IMR-90 (cell line): ENCODE measurements around the gene NPEPL1. TPM values are rescaled to one million over a fixed set of nuclear protein-coding genes. Genes with fewer than 3 reads are reported as not detected.

Experiments
- ATAC-seq: fragments of 200-7000 bp; cut with Tn5 transposase; 2 replicates; pipeline ENCODE4 v1.9.1; 2020; ENCODE audit warnings: low read depth, mild to moderate bottlenecking, moderate library complexity
- BruUV-seq: library from RNA; stranded (reverse); fragments of 400-500 nt; replicated peaks from 2 replicates; lab custom pipeline; 2021; lab: Mats Ljungman, UMichigan
- CTCF ChIA-PET: fragments of 300-600 bp; formaldehyde crosslinking; extraction: SDS; loops from one replicate; lab custom pipeline; 2021; ENCODE audit warnings: antibody characterized with exemption; lab: Yijun Ruan, JAX
- POLR2A ChIA-PET: fragments of 300-600 bp; sonication (Branson Sonifier 250); formaldehyde crosslinking; loops from one replicate; lab custom pipeline; 2022; ENCODE audit warnings: antibody characterized with exemption; ENCODE audit not compliant: unreplicated experiment; lab: Charles Lee
- DNase-seq: peaks from one replicate; pipeline ENCODE4 v3.0.0; 2013
- H2AFZ ChIP-seq: replicated peaks from 2 replicates; pipeline ENCODE3; 2013; ENCODE audit warnings: low read length, mild to moderate bottlenecking; ENCODE audit not compliant: poor library complexity
- H2AK5ac ChIP-seq: 2 replicates; pipeline ENCODE4 v1.6.1; 2013; ENCODE audit warnings: low read depth, low read length, inconsistent platforms
- H2AK9ac ChIP-seq: replicated peaks from 2 replicates; pipeline ENCODE3; 2013; ENCODE audit warnings: mild to moderate bottlenecking, low read depth, low read length, moderate library complexity; ENCODE audit not compliant: poor library complexity
- H2BK120ac ChIP-seq: 2 replicates; pipeline ENCODE4 v1.6.1; 2013; ENCODE audit warnings: low read depth, low read length, inconsistent platforms
- H2BK15ac ChIP-seq: 3 replicates; pipeline ENCODE4 v1.6.1; 2013; ENCODE audit warnings: low read depth, low read length, inconsistent platforms
- H2BK20ac ChIP-seq: 2 replicates; pipeline ENCODE4 v1.6.1; 2013; ENCODE audit warnings: low read depth, mild to moderate bottlenecking, inconsistent platforms, low read length, moderate library complexity
- H2BK5ac ChIP-seq: 2 replicates; pipeline ENCODE4 v1.6.1; 2013; ENCODE audit warnings: mild to moderate bottlenecking, low read depth, low read length, inconsistent platforms; ENCODE audit not compliant: poor library complexity, severe bottlenecking
- H3K14ac ChIP-seq: replicated peaks from 2 replicates; pipeline ENCODE4 v1.6.1; 2013; ENCODE audit warnings: low read depth, low read length, inconsistent platforms
- H3K18ac ChIP-seq: 2 replicates; pipeline ENCODE4 v1.6.1; 2013; ENCODE audit warnings: low read depth, low read length, control low read depth
- H3K23ac ChIP-seq: 2 replicates; pipeline ENCODE4 v1.6.1; 2013; ENCODE audit warnings: low read depth, low read length, inconsistent platforms
- H3K27ac ChIP-seq: 2 replicates; pipeline ENCODE4 v1.5.1; 2013; ENCODE audit warnings: mild to moderate bottlenecking, control low read depth, low read length; ENCODE audit not compliant: insufficient read depth
- H3K27me3 ChIP-seq: 2 replicates; pipeline ENCODE4 v1.6.1; 2013; ENCODE audit warnings: low read length; ENCODE audit not compliant: control insufficient read depth, insufficient read depth
- H3K36me3 ChIP-seq: 2 replicates; pipeline ENCODE4 v1.6.1; 2013; ENCODE audit warnings: low read length, mixed read lengths; ENCODE audit not compliant: control insufficient read depth, insufficient read depth
- H3K4ac ChIP-seq: 2 replicates; pipeline ENCODE4 v1.6.1; 2013; ENCODE audit warnings: low read depth, low read length, inconsistent platforms
- H3K4me1 ChIP-seq: 2 replicates; pipeline ENCODE4 v1.6.1; 2013; ENCODE audit warnings: low read length, mixed read lengths; ENCODE audit not compliant: control insufficient read depth, insufficient read depth
- H3K4me2 ChIP-seq: 2 replicates; pipeline ENCODE4 v1.6.1; 2013; ENCODE audit warnings: low read depth, mild to moderate bottlenecking, control low read depth, low read length, moderate library complexity
- H3K4me3 ChIP-seq: 2 replicates; pipeline ENCODE4 v1.5.1; 2013; ENCODE audit warnings: low read depth, mild to moderate bottlenecking, control low read depth, low read length, moderate library complexity; ENCODE audit not compliant: insufficient read depth
- H3K56ac ChIP-seq: 2 replicates; pipeline ENCODE4 v1.6.1; 2013; ENCODE audit warnings: low read length, inconsistent platforms; ENCODE audit not compliant: insufficient read depth; ENCODE audit errors: extremely low read depth
- H3K79me1 ChIP-seq, 2 experiments: 2 replicates each; pipeline ENCODE4 v1.6.1; 2013; ENCODE audit warnings: low read length in 2 of 2, inconsistent platforms in 1 of 2, low read depth in 1 of 2
- H3K9ac ChIP-seq: 2 replicates; pipeline ENCODE4 v1.6.1; 2013; ENCODE audit warnings: low read depth, low read length, control low read depth
- H3K9me1 ChIP-seq: 2 replicates; pipeline ENCODE4 v1.6.1; 2013; ENCODE audit warnings: low read length, inconsistent platforms; ENCODE audit not compliant: insufficient read depth
- H3K9me3 ChIP-seq: 2 replicates; pipeline ENCODE4 v1.6.1; 2013; ENCODE audit warnings: low read length; ENCODE audit not compliant: control insufficient read depth, insufficient read depth
- H4K20me1 ChIP-seq: 2 replicates; pipeline ENCODE4 v1.6.1; 2013; ENCODE audit warnings: low read length, inconsistent platforms; ENCODE audit not compliant: insufficient read depth
- H4K5ac ChIP-seq: 2 replicates; pipeline ENCODE4 v1.6.1; 2013; ENCODE audit warnings: mild to moderate bottlenecking, low read depth, low read length, control low read depth
- H4K8ac ChIP-seq, 2 experiments: 2 replicates each; pipeline ENCODE4 v1.6.1; 2013; ENCODE audit warnings: low read depth in 2 of 2, low read length in 2 of 2, control low read depth in 1 of 2, inconsistent platforms in 1 of 2
- H4K91ac ChIP-seq: 2 replicates; pipeline ENCODE4 v1.6.1; 2013; ENCODE audit warnings: low read depth, low read length, inconsistent platforms; ENCODE audit not compliant: insufficient read depth
- CEBPB ChIP-seq: IDR thresholded peaks from 2 replicates; pipeline ENCODE4 v1.6.1; 2012; ENCODE audit warnings: low read depth, low read length, improper control_type of control experiment
- MAFK ChIP-seq: IDR thresholded peaks from 2 replicates; pipeline ENCODE4 v1.6.1; 2012; ENCODE audit warnings: low read depth, low read length, improper control_type of control experiment
- MAZ ChIP-seq: IDR thresholded peaks from 2 replicates; pipeline ENCODE4 v1.6.1; 2012; ENCODE audit warnings: low read depth, mild to moderate bottlenecking, low read length, improper control_type of control experiment, moderate library complexity, borderline replicate concordance
- NFE2L2 ChIP-seq: fragments of 150-350 bp; IDR thresholded peaks from 2 replicates; pipeline ENCODE4 v1.6.1; 2016; ENCODE audit warnings: low read depth, mild to moderate bottlenecking, low read length
- RCOR1 ChIP-seq: IDR thresholded peaks from 2 replicates; pipeline ENCODE4 v1.6.1; 2012; ENCODE audit warnings: mild to moderate bottlenecking, low read length, improper control_type of control experiment; ENCODE audit not compliant: insufficient replicate concordance
- SMC3 ChIP-seq: fragments of 150-350 bp; IDR thresholded peaks from 2 replicates; pipeline ENCODE4 v1.6.1; 2016; ENCODE audit warnings: low read depth, mild to moderate bottlenecking, antibody characterized with exemption, low read length, moderate library complexity
- WGBS, 2 experiments: methylation state at CpG; one replicate each; pipeline versions ENCODE4 v1.1.5 to v1.1.7; 2013; ENCODE audit warnings: missing lambda C conversion rate in 2 of 2; ENCODE audit not compliant: insufficient read length in 1 of 2; ENCODE audit errors: extremely low coverage in 2 of 2; 5-methylcytosine and 5-hydroxymethylcytosine counted together
- dilution Hi-C: fragments of 300-500 bp; cut with HindIII; formaldehyde crosslinking; loops from one replicate; pipeline ENCODE4 v1.14.3; 2018; ENCODE audit warnings: low sequenced_read_pairs; ENCODE audit not compliant: unreplicated experiment
- in situ Hi-C: fragments of 300-500 bp; cut with MboI; formaldehyde crosslinking; loops from 3 replicates; pipeline ENCODE4 v1.14.3; 2019; ENCODE audit warnings: low sequenced_read_pairs, inconsistent platforms, mixed read lengths
- intact Hi-C: fragments of 100-400 bp; cut with micrococcal nuclease; formaldehyde crosslinking; loops from 2 replicates; pipeline ENCODE4 v1.10.0; 2022
- polyA plus RNA-seq, 3 experiments: library from polyadenylated mRNA; depleted of rRNA; stranded (reverse); fragments of >200 nt; gene quantifications; 2 replicates each; pipeline ENCODE4 v1.2.3, GENCODE V29; 2012; ENCODE audit warnings: low replicate concordance in 1 of 3
- total RNA-seq: library from RNA; depleted of rRNA; stranded (reverse); fragments of >200 nt; gene quantifications from 2 replicates; pipeline ENCODE4 v1.2.3, GENCODE V29; 2012

NPEPL1 gene
- total and polyA plus RNA-seq, 2 of the 4 experiments (the other 2 are of a cell fraction): 6.3 to 10.4 TPM

GRCh38 chr20:58691773-58692578 lies 624 bp upstream of the NPEPL1 start:
- Histone ChIP-seq H3K56ac (no peak overlapping the region), H3K27me3 (no peaks in the 10 kb centered on the region), H2AK9ac (peak overlapping the region; percentile 90), H3K14ac (peak overlapping the region; percentile 55), H2AFZ (peak overlapping the region; percentile 95), H3K9me1 (peaks cover 16% of the 10 kb centered on the region), H2BK120ac (peak overlapping the region; percentile 40), H3K4me2 (no peak overlapping the region), H3K9ac (no peak overlapping the region), H3K4me3 (no peak overlapping the region), H3K4me1 (peaks cover 19% of the 10 kb centered on the region), H3K27ac (peak overlapping the region; percentile 15; the same call in 1 of the 2 replicates), H4K5ac (peak overlapping the region; percentile 93), H3K79me1 (peaks cover 6 to 21% of the 10 kb centered on the region in 2 experiments; a peak in 2 of 4 replicates), H2BK5ac (peak overlapping the region; percentile 24), H4K20me1 (no peaks in the 10 kb centered on the region), H3K9me3 (no peaks in the 10 kb centered on the region), H2BK15ac (peak overlapping the region; percentile 53; the same call in 1 of the 3 replicates), H3K18ac (no peak overlapping the region), H4K91ac (peak overlapping the region; percentile 83), H2AK5ac (peak overlapping the region; percentile 94), H3K36me3 (peaks cover 11% of the 10 kb centered on the region; the same call in 1 of the 2 replicates), H3K4ac (peak overlapping the region; percentile 96), H2BK20ac (0 out of 2 replicates have a peak overlapping the region, but pooled peaks have one; percentile 10), H4K8ac (peak overlapping the region; percentile 93 to 94), H3K23ac (no peak overlapping the region)
- ATAC-seq (no peak), DNase-seq (no peak)
- intact Hi-C loops (loop anchor here (5.0 kb wide), 2 partner anchors 160 to 210 kb away; partner anchors contain the start of genes GNAS and GNAS-AS1), in situ Hi-C loops (no loop called here), dilution Hi-C loops (no loop called here)
- BruUV-seq: no TSS peak
- ChIA-PET CTCF (interaction anchor here (0.7 kb wide), 1 partner anchor 467 kb away, joined by 4 read pairs; no protein-coding TSS in a partner anchor), POLR2A (interaction anchor here (0.6 kb wide), 1 partner anchor 234 kb away, joined by 14 read pairs; no protein-coding TSS in a partner anchor)
- WGBS, 2 experiments: 73% methylated on average over 14 of the region's 31 CpGs; no CpG with 5 or more reads in 1 of the 2 experiments
- TF ChIP-seq NFE2L2 (no peak), SMC3 (no peak), CEBPB (0 out of 2 replicates have a peak, but pooled peaks have one; percentile 13), RCOR1 (no peak), MAFK (no peak), MAZ (no peak)
